ENCODE data around the gene CAMSAP2.

CAMSAP2 gene

GRCh38 chr1:200776949-200777348 lies 38.3 kb downstream of the CAMSAP2 start:
- in situ Hi-C loops (cut with HindIII; ENCODE audit: low sequenced_read_pairs), result no loop called here
- H3K4me3 ChIP-seq (ENCODE audit: low read depth, low read length), result no peak overlapping the region
- no peak for DNase-seq (ENCODE audit: low read depth, low spot score)
- TF ChIP-seq, protein P1, sequence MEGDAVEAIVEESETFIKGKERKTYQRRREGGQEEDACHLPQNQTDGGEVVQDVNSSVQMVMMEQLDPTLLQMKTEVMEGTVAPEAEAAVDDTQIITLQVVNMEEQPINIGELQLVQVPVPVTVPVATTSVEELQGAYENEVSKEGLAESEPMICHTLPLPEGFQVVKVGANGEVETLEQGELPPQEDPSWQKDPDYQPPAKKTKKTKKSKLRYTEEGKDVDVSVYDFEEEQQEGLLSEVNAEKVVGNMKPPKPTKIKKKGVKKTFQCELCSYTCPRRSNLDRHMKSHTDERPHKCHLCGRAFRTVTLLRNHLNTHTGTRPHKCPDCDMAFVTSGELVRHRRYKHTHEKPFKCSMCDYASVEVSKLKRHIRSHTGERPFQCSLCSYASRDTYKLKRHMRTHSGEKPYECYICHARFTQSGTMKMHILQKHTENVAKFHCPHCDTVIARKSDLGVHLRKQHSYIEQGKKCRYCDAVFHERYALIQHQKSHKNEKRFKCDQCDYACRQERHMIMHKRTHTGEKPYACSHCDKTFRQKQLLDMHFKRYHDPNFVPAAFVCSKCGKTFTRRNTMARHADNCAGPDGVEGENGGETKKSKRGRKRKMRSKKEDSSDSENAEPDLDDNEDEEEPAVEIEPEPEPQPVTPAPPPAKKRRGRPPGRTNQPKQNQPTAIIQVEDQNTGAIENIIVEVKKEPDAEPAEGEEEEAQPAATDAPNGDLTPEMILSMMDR (IDR thresholded peaks at IDR 0.05; ENCODE audit: low read depth, low read length), result no peak

DNA sequence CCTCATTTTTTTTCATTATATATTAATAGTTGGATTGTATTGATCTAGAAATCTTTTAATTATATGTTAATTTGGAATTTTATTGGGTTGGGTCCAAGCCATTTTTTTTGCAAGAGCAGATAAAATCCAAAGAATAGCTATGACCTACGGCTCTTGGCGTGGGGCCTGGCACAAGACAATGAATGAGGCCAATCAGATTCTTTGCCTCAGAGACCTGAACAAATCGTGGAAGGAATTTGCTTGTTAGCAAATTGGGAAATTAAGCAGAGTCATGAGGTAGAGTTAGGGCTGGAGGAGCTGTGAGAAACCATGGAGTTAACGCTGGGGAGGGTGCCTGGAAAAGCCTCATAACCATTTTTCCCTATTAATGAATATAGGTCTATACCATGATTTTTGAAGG lies 40.1 kb downstream of the CAMSAP2 start:
- TF ChIP-seq, protein P1 (IDR thresholded peaks at IDR 0.05; ENCODE audit: low read depth, low read length), result no peak
- in situ Hi-C loops (cut with HindIII; ENCODE audit: low sequenced_read_pairs), result no loop called here
- DNase-seq (ENCODE audit: low read depth, low spot score), result no peak
- H3K4me3 ChIP-seq (ENCODE audit: low read depth, low read length), result no peak overlapping the region

DNA sequence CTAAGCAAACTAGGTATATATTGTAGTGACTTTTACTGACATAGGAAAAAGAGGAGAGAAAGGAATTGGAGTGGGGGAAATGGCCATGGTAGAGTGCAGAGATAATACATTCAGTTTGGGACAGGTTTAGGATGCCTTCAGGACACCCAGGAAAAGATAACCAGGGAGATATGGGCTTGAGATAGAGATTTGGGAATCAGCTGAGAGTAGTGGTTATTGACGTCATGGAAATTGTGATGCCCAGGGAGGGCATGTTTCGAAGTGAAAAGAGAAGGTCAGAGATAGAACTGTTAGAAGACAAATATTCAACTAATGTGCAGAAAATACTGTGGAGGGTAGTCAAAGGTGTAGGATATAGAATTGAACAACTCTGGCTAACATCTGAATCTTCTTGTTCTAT lies 40.6 kb downstream of the CAMSAP2 start:
- TF ChIP-seq, protein P1 (IDR thresholded peaks at IDR 0.05; ENCODE audit: low read depth, low read length), result no peak

GRCh38 chr1:200780545-200781369 lies 42.1 kb downstream of the CAMSAP2 start:
- TF ChIP-seq, protein P1 (IDR thresholded peaks at IDR 0.05; ENCODE audit: low read depth, low read length), result no peak
- in situ Hi-C loops (cut with HindIII; ENCODE audit: low sequenced_read_pairs), result no loop called here
- DNase-seq (ENCODE audit: low read depth, low spot score), result peak; percentile 58
- H3K4me3 ChIP-seq (ENCODE audit: low read depth, low read length), result no peak overlapping the region

More for the DNA sequence above, 40.6 kb downstream of the CAMSAP2 start:
- no peak overlapping the region for H3K4me3 ChIP-seq (ENCODE audit: low read depth, low read length)
- in situ Hi-C loops (cut with HindIII; ENCODE audit: low sequenced_read_pairs), result no loop called here
- DNase-seq (ENCODE audit: low read depth, low spot score), result no peak

- no peak for DNase-seq (ENCODE audit: low read depth, low spot score)
- in situ Hi-C loops (cut with HindIII; ENCODE audit: low sequenced_read_pairs), result no loop called here
- TF ChIP-seq, protein P1 (IDR thresholded peaks at IDR 0.05; ENCODE audit: low read depth, low read length), result no peak
These were observed 45.2 kb downstream of the CAMSAP2 start for GRCh38 chr1:200783926-200784325.

DNA sequence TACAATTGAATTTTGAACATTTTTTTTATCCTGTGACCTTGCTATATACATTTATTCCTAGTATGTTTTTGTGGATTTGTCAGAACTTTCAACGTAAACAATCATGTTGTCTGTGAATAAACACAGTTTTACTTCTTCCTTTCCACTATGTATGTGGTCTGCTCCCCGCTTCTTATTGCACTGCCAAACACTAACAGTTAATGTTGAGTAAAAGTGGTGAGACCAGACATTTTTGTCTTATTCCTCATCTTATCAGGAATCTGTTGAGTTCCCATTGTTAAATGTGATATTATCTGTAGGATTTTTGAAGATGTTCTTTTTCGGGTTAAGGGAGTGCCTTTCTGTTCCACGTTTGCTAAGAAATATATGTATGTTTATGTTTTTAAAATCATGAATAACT lies 45.9 kb downstream of the CAMSAP2 start:
- TF ChIP-seq, protein P1 (IDR thresholded peaks at IDR 0.05; ENCODE audit: low read depth, low read length), result no peak
- no peak overlapping the region for H3K4me3 ChIP-seq (ENCODE audit: low read depth, low read length)
- in situ Hi-C loops (cut with HindIII; ENCODE audit: low sequenced_read_pairs), result no loop called here
- DNase-seq (ENCODE audit: low read depth, low spot score), result no peak

More at GRCh38 chr1:200783926-200784325, 45.2 kb downstream of the CAMSAP2 start:
- no peak overlapping the region for H3K4me3 ChIP-seq (ENCODE audit: low read depth, low read length)
